Lower lobe of right lung (tissue), 2 donors: ENCODE measurements around the gene SYCE1. TPM values are rescaled to one million over a fixed set of nuclear protein-coding genes. Genes with fewer than 3 reads are reported as not detected.
"Not testable (repeated sequence)": the region's sequence is repeated elsewhere in the genome, so short reads cannot be mapped to it uniquely, and the experiment has no call there.

Experiments used
- ATAC-seq, 2 donors: fragments of 200-7000 bp; cut with Tn5 transposase; one replicate each; pipeline ENCODE4 v1.9.1; 2020 to 2022; ENCODE audit warnings: mild to moderate bottlenecking in 2 of 2, moderate library complexity in 2 of 2
- DNase-seq: peaks from one replicate; pipeline ENCODE4 v3.0.0-alpha.2; 2020
- H3K27ac ChIP-seq: fragments of 200-600 bp; one replicate; pipeline ENCODE4 v1.8.0; 2022
- H3K27me3 ChIP-seq: fragments of 200-600 bp; one replicate; pipeline ENCODE4 v1.8.0; 2022; ENCODE audit warnings: low read depth
- H3K36me3 ChIP-seq: fragments of 200-600 bp; one replicate; pipeline ENCODE4 v1.8.0; 2022; ENCODE audit warnings: mild to moderate bottlenecking
- H3K4me1 ChIP-seq: fragments of 200-600 bp; one replicate; pipeline ENCODE4 v1.8.0; 2022
- H3K4me3 ChIP-seq: fragments of 200-600 bp; one replicate; pipeline ENCODE4 v1.8.0; 2022; ENCODE audit warnings: mild to moderate bottlenecking
- H3K9me3 ChIP-seq: fragments of 200-600 bp; one replicate; pipeline ENCODE4 v1.8.0; 2022
- intact Hi-C: fragments of 100-400 bp; cut with DNase I; formaldehyde crosslinking; loops from one replicate; pipeline ENCODE4 v1.11.0; 2022
- total RNA-seq: library from RNA; stranded (reverse); fragmentation: NEBNext Ultra II Directional; extraction: Animal tissue kit (Norgen Biotek cat#: 25700); gene quantifications from one replicate; pipeline ENCODE4 v1.2.1, GENCODE V29; 2021
- TF ChIP-seq, protein P1 (sequence below): fragments of 200-600 bp; IDR thresholded peaks from one replicate; pipeline ENCODE4 v1.8.0; 2022; ENCODE audit warnings: antibody characterized with exemption, mild to moderate bottlenecking
- donor health status: DM: no; HTN: yes; CAD: no; lungs with severe emphysema.

SYCE1 gene
- total RNA-seq, 1 donor from 2014 or later, result 0.74 TPM

DNA sequence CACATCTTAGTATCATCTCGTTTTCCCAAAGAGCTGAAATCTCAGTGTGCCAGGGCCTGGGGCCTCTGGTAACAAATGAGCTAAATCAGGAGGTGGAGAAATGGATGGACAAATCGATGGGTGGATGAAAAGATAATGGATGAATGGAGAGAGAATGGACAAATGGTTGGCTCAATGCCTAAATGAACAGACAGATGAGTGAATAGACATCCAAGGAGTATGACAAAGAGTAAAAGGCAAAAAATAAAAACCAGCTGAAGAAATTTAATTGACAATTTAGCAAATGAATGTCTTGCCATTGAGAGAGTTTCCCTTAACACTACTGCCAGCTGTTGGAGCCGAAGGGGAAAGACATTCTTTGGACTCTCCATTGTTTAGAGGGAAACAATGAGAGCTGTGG is 8.0 kb downstream of the SYCE1 start:
- TF ChIP-seq, protein P1, sequence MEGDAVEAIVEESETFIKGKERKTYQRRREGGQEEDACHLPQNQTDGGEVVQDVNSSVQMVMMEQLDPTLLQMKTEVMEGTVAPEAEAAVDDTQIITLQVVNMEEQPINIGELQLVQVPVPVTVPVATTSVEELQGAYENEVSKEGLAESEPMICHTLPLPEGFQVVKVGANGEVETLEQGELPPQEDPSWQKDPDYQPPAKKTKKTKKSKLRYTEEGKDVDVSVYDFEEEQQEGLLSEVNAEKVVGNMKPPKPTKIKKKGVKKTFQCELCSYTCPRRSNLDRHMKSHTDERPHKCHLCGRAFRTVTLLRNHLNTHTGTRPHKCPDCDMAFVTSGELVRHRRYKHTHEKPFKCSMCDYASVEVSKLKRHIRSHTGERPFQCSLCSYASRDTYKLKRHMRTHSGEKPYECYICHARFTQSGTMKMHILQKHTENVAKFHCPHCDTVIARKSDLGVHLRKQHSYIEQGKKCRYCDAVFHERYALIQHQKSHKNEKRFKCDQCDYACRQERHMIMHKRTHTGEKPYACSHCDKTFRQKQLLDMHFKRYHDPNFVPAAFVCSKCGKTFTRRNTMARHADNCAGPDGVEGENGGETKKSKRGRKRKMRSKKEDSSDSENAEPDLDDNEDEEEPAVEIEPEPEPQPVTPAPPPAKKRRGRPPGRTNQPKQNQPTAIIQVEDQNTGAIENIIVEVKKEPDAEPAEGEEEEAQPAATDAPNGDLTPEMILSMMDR, result no peak
- H3K27me3 ChIP-seq, result no peaks in the 10 kb centered on the region
- ATAC-seq, result no peak

GRCh38 chr10:133555521-133555920 is 9.9 kb downstream of the SYCE1 start:
- ATAC-seq (no peak), DNase-seq (no peak)
- H3K36me3 ChIP-seq, result no peaks in the 10 kb centered on the region
- TF ChIP-seq, protein P1, result no peak
- no peaks in the 10 kb centered on the region for H3K4me1 ChIP-seq
- intact Hi-C loops, result no loop called here
- no peaks in the 10 kb centered on the region for H3K9me3 ChIP-seq
- H3K4me3 ChIP-seq, result no peak overlapping the region
- no peak overlapping the region for H3K27ac ChIP-seq
- H3K27me3 ChIP-seq, result no peaks in the 10 kb centered on the region

More for the DNA sequence above, 8.0 kb downstream of the SYCE1 start:
- Histone ChIP-seq H3K4me1 (no peaks in the 10 kb centered on the region), H3K4me3 (no peak overlapping the region), H3K9me3 (no peaks in the 10 kb centered on the region), H3K27ac (no peak overlapping the region), H3K36me3 (no peaks in the 10 kb centered on the region)
- DNase-seq, result no peak
- intact Hi-C loops, result no loop called here

GRCh38 chr10:133554600-133554999 is 10.8 kb downstream of the SYCE1 start:
- Histone ChIP-seq H3K36me3 (no peaks in the 10 kb centered on the region), H3K4me3 (no peak overlapping the region), H3K4me1 (no peaks in the 10 kb centered on the region), H3K9me3 (no peaks in the 10 kb centered on the region), H3K27ac (no peak overlapping the region), H3K27me3 (no peaks in the 10 kb centered on the region)
- DNase-seq, result no peak
- intact Hi-C loops, result no loop called here
- ATAC-seq, result no peak
- TF ChIP-seq, protein P1, result no peak

DNA sequence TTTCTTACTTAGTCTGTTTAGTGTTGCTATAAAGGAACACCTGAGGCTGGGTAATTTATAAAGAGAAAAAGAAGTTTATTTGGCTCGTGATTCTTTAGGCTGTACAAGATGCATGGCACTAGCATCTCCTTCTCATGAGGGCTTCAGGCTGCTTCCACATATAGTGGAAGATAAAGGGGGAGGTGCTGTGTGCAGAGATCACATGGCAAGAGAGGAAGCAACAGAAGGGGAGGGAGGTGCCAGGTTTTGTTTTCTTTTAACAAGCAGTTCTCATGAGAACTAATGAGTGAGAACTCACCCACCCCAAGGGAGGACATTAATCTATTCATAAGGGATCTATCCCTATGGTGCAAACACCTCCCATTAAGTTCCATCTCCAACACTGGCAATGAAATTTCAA is 20.9 kb downstream of the SYCE1 start:
- peaks cover 11% of the 10 kb centered on the region for H3K27me3 ChIP-seq
- H3K4me1 ChIP-seq, result no peaks in the 10 kb centered on the region
- H3K27ac ChIP-seq, result no peak overlapping the region
- DNase-seq (no peak), ATAC-seq (no peak)
- H3K4me3 ChIP-seq, result no peak overlapping the region
- TF ChIP-seq, protein P1, result no peak
- no peaks in the 10 kb centered on the region for H3K36me3 ChIP-seq
- H3K9me3 ChIP-seq, result peaks cover 10% of the 10 kb centered on the region
- intact Hi-C loops, result no loop called here

- H3K36me3 ChIP-seq, ATAC-seq, H3K4me1 ChIP-seq, H3K9me3 ChIP-seq, intact Hi-C loops, H3K27me3 ChIP-seq, H3K4me3 ChIP-seq, H3K27ac ChIP-seq, DNase-seq: not testable (repeated sequence)
Measured at GRCh38 chr10:133541441-133541975, 23.9 kb downstream of the SYCE1 start.

DNA sequence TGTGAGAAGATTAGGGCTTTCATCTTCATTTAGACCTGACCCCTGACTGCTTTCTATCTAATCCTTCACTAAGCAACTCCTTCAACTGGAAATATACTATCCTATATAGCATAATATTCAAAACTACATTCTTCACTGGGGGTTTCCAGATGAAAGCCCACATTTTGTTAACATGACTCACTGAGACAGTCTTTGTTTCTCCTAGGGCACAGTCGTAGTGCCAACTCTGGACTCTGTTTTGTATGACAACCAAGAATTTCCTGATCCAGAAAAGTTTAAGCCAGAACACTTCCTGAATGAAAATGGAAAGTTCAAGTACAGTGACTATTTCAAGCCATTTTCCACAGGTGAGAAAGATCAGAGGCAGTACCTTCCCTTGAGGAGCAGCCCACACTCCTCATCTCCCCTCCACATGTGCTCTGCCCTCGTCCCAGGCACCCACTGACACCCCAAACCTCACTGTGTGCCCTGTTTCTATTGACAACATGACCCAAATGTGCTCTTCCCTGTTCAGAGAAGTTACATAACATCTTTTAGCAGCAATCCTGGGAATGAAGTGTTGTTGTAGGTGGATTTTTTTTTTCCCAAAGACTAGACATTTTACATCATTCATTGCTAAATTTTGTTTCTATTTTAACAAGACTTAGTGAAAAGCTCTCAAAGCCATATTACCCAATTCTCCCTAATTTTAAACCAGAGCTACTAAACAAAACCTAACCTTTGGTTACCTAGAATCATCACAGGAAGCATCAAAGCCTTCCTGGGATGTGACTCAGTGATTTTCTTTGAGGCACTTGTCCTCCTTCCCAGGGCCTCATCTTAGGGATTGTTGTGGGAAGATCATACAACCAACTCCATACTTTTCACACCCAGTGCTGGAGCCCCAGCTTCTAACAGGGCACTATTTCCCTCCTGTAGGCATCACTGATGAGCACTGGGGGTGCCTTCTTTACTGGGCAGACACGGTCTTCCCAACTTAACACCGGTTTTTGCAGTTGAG is 27.5 kb downstream of the SYCE1 start:
- peaks cover 4% of the 10 kb centered on the region for H3K27me3 ChIP-seq
- H3K36me3 ChIP-seq, result no peaks in the 10 kb centered on the region
- H3K4me1 ChIP-seq, result no peaks in the 10 kb centered on the region
- no peak overlapping the region for H3K27ac ChIP-seq
- intact Hi-C loops, result no loop called here
- ATAC-seq (no peak), DNase-seq (no peak)
- no peak overlapping the region for H3K4me3 ChIP-seq
- TF ChIP-seq, protein P1, result no peak
- H3K9me3 ChIP-seq, result no peaks in the 10 kb centered on the region
